SK-MEL-5 (cell line): Measurements from ENCODE around the gene TRAPPC1. TPM values are rescaled to one million over a fixed set of nuclear protein-coding genes. Genes with fewer than 3 reads are reported as not detected.

Source experiments
- DNase-seq: peaks from one replicate; pipeline ENCODE4 v3.0.0-alpha.2; 2016; ENCODE audit warnings: low read depth, low spot score
- in situ Hi-C: cut with HindIII; loops from 2 replicates; pipeline ENCODE4 v1.10.0; 2016; ENCODE audit warnings: low sequenced_read_pairs, high pct_unique_total_duplicates, low pct_unique_long_range_greater_than_20kb
- total RNA-seq: library from RNA; depleted of rRNA; stranded (reverse); fragments of >200 nt; shearing (Covaris generic); gene quantifications from 2 replicates; pipeline ENCODE4 v1.2.3, GENCODE V29; 2014

TRAPPC1 gene
- total RNA-seq, 1 experiment from 2014 or later = 22.1 TPM

DNA sequence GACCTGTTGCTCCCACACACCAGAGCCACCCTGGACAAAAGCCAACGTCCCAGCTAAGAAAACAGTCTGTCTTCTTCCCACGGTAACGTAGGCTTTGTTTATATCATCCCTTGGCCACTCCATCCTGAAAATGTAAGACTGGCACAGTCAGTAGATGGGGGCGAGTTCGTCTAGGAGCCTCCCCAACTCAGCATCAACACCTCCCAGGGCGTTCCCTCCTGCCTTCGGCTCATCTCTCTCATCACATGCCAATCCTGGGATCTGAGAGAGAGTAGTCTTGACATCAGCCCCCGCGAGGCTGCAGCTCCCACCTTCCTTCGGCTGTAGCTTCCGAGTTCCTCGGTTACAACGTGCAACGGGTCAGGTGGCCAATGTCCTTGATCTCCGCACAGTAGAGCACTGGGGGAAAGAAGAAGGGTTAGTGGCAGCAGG, 16.6 kb downstream of the TRAPPC1 start:
- in situ Hi-C loops = no loop called here
- DNase-seq = no peak

DNA sequence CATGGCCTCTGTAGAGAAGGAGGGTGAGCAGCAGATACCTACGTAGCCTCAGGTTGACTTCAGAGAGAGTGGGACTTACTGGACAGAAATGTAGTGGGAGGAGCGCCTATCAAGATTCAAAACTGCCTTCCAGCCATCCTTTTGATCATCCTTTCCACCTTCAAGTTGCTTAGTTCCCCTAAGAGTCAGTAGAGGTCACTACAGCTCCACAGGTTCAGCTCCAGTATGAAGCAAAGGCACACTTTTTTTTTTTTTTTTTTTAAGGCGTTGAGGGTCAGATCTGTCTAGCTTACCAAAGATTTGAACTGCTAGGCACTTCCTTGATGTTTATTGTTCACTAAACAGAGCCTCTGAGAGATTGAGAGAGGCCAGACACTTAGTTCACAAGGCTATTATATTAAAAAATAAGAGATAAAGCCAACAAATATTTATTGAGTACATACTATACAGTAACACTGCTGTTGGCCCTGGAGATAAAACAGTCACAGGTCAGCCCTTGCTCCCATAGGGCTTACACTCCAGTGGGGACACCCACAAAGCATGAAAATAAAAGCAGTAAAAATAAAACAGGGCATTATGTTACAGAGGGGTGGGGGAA, 18.7 kb downstream of the TRAPPC1 start:
- peak; percentile 93 for DNase-seq
- in situ Hi-C loops = no loop called here

DNA sequence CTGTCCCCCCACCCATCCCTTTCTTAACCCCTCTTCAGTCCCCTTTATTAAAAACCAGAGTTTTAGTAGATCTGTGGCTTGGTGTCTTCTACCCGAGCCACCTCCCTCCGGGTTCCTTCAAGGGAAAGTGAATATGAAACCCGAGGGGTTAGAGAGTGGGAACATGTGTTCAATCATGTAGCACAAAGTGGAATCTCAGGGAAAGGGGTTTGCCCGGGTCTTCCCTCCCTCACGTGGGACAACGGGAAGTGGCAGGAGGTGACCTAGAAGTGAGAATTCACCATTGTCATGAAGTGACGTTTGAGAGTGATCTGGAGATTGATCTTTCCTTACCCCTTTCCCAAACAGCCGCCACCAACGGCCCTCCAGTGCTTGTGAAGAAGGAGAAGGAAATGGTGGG, 20.6 kb downstream of the TRAPPC1 start:
- in situ Hi-C loops = no loop called here
- no peak for DNase-seq

DNA sequence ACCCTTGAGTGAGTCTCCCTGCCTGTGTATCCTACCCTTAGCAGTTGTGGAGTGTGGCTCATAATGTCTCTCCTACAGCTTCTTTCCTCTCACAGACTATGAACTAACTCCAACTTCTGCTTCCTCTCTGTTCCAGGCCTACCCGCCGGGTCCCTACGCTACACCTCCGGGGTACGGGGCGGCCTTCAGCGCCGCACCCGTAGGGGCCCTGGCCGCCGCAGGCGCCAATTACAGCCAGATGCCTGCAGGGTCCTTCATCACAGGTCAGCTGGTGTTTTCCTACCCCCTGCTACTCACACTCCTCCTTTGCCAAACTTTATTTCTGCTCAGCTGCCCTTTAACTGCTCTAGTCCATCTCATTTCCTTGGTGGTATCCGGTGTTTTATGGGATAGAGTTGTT, 21.0 kb downstream of the TRAPPC1 start:
- in situ Hi-C loops = no loop called here

DNA sequence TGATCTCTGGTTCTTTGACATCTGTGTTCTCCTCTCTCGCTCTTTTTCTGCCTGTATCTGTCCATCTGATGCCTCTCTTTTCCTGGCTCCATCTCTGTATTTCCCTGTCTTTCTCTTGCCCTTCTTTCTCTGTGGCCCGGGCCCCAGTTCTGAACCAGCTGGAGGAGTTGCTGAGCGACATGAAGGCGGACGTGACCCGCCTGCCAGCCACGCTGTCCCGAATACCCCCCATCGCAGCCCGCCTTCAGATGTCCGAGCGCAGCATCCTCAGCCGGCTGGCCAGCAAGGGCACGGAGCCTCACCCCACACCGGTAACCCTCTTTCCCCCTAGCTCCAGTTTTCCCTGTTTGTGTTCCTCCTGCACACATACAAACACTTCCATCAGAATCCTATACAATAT, 21.5 kb downstream of the TRAPPC1 start:
- DNase-seq = no peak
- in situ Hi-C loops = no loop called here

More for the DNA sequence above, 21.0 kb downstream of the TRAPPC1 start:
- no peak for DNase-seq

DNA sequence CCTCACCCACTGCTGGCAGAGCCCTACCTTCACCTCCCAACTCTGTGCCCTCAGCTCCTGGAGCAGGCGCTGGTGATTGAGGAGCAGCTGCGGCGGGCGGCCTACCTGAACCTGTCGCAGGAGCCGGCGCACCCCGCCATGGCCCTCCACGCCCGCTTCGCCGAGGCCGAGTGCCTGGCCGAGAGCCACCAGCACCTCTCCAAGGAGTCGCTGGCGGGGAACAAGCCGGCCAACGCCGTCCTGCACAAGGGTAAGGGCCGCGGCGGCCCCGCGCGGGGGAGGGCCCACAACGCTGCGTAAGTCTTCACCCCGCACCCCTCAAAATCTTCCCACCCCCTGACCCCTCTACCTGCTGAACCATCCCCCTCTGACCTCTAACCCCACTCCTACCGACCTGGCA, 22.7 kb downstream of the TRAPPC1 start:
- DNase-seq = no peak
- in situ Hi-C loops = no loop called here

DNA sequence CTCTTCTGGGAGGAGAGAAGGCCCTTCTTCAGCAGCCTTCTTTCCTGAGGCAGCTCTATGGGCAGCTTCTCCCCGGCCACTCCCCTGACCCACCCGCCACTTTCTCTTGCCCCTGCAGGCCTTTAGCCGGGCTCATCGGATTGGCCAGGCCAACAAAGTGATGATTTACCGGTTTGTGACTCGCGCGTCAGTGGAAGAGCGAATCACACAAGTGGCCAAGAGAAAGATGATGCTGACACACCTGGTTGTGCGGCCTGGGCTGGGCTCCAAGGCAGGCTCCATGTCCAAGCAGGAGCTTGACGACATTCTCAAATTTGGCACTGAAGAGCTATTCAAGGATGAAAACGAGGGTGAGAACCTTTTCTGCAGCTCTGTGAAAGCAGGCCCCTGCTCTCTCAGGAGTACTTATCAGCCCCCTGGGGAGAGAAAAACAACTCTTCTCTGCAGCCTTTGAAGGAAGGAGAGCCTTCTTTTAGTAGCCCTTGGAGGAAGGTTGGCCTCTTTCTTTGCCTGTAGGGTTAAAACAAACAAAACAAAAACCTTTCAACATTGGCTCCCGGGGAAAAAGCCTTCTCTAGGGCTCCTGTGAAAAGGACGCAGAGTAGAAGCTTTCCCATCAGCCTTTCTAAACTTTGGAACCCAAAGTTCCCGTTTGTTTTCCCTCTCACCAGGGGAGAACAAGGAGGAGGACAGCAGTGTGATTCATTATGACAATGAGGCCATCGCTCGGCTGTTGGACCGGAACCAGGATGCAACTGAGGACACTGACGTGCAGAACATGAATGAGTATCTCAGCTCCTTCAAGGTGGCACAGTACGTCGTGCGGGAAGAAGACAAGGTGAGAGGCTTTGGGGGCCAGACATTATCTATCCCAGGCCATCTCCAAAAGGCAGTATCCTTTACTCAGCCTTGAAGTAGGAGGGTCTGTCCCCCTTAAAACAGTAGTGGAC, 28.3 kb downstream of the TRAPPC1 start:
- in situ Hi-C loops = no loop called here
- DNase-seq = no peak

DNA sequence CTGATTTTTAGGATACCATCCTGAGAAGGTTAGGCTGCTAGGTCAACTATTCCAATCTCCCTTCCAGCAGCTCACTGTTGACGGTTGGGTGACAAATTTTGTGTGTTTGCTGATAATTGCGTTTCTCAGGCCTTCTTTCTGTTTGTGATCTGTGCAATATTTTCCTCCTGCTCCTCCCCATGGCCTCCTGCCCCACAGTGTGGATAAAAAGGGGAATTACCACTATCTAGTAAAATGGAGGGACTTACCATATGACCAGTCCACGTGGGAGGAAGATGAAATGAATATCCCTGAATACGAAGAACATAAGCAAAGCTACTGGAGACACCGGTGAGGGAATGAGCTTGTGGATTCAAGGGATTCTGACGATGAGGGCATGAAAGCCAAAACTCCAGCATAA, 34.0 kb downstream of the TRAPPC1 start:
- peak; percentile 85 for DNase-seq
- in situ Hi-C loops = no loop called here

DNA sequence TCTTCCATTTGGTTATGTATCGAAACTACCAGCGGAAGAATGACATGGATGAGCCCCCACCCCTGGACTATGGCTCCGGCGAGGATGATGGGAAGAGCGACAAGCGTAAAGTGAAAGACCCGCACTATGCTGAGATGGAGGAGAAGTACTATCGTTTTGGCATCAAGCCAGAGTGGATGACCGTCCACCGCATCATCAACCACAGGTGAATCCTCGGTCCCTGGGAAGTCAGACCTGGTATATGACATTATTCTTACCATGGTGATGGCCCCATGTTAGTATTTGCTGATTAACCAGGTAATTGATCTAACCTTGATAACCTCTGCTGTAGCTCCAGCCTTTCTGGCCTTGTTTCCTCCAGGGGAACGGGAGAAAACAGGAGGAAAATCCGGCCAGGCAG, 34.7 kb downstream of the TRAPPC1 start:
- in situ Hi-C loops = no loop called here

DNA sequence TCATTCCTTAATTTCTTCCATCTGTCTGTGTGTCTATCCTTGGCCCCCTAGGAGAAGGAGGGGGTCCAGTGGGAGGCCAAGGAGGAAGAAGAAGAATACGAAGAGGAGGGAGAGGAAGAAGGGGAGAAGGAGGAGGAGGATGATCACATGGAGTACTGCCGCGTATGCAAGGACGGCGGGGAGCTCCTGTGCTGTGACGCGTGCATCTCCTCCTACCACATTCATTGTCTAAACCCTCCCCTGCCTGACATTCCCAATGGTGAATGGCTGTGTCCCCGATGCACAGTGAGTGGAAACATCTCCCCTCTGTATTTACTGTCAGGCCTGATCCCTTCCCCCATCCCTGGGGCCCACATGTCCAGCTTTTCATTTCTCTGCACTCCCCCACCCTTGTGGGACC, 36.9 kb downstream of the TRAPPC1 start:
- no peak for DNase-seq
- in situ Hi-C loops = no loop called here

More for the DNA sequence above, 34.7 kb downstream of the TRAPPC1 start:
- no peak for DNase-seq

DNA sequence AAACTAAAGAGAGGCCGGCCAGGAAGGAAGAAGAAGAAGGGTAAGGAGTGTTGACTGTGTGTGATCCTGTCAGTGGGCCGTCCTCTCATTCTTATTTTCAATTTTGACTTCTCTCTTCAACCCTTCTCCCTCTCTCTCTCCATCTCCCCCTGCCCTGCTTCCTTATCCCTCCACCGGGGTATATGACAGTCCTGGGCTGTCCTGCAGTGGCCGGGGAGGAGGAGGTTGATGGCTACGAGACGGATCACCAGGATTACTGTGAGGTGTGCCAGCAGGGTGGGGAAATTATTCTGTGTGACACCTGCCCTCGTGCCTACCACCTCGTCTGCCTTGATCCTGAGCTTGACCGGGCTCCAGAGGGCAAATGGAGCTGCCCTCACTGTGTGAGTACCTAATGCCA, 37.5 kb downstream of the TRAPPC1 start:
- in situ Hi-C loops = no loop called here
- no peak for DNase-seq

DNA sequence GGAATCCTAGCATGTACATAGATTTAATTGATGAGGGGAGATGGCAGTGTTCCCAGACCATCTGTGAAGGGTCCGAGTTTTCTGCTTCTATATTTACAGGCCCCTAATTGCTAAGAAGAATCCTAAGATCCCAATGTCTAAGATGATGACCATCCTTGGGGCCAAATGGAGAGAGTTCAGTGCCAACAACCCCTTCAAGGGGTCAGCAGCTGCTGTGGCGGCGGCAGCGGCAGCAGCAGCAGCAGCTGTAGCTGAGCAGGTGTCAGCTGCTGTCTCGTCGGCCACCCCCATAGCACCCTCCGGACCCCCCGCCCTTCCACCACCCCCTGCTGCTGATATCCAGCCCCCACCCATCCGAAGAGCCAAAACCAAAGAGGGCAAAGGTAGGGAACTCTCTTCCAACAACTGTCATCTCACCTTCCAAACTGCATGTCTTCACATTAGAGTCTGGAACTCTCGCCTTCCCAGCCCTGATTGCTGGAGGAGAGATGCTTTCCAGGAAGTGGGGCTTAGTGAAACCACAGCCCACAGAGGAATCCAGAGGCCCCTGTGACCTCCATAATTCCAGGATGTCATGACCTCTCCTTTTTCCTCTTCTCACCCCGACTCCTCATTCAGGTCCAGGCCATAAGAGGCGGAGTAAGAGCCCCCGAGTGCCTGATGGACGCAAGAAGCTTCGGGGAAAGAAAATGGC, 38.4 kb downstream of the TRAPPC1 start:
- no peak for DNase-seq
- in situ Hi-C loops = no loop called here

DNA sequence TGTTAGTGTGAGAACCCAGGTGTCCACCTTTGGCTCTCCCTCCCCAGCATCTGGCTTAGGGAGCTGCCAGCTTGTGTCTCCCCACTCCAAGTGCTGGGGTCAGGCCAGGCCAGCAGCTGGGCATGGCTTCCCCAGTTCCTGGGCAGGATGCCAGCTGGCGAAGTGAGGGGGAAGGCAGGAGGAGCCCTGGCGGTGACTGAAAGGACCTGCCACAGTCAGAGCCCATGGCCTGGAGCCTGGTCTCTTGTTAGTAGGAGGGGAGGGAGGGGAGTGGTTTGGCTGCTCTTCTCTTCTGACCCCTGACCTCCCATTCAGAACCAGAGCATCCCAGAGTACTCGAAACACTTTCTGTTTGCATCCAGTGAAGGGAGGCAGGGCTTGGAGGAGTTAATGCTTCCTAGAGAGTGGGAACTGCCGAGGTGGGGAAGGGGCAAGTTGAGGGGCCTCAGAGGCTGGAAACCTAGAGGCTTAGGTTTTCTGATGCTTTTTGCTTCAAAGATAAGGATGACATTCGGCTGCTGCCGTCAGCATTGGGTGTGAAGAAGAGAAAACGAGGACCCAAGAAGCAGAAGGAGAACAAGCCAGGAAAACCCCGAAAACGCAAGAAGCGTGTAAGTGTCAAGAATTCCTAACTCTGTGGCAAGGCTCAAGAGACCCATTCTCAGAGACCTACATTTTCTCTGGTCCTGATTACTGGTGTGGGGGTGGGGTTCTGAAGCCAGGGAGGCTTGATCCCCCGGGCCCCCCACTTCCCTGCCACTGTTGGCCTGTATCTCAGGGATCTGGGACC, 42.4 kb downstream of the TRAPPC1 start:
- DNase-seq = peak; percentile 84
- in situ Hi-C loops = no loop called here

DNA sequence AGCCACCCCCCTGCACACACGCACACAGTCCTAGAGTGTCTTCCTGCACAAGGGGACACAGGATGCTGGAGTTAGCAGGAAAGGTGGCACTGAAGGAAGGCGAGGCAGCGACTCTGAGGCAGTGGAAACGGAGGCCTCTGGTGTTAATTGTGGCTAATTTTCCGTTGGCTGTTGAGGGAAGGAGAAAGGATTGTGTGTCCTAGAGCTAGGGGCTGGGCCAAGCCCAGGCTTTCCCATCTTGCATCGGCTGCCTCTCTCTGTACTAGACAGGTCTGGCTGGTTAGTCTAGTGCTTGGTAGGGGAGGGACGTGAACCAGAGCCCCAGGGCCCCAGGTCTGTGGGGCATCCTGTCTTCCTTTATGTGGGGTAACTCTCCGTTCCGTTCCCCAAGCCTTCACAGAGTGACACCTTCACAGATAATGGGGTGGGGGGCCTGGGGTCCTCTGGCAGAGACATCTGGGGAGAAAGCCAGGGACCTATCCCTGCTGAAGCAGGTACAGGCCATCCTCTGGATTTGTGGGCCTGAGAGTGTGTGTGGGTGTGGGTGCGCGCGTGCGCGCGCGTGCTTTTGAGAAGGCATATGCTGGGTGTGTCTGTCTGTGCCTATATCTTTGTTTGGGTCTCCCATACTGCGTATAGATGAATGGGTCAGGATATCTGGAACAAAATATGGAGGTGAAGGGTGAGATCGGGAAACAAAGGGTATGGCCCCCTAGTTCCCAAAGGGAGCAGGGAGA, 43.4 kb downstream of the TRAPPC1 start, which contains the start of gene CHD3:
Gene CHD3 (plus strand): TSS at position 606 of the 737 bp plus-strand sequence. CDS start 212 bp downstream, outside the sequence.
- DNase-seq = peak; percentile 26
- in situ Hi-C loops = no loop called here

DNA sequence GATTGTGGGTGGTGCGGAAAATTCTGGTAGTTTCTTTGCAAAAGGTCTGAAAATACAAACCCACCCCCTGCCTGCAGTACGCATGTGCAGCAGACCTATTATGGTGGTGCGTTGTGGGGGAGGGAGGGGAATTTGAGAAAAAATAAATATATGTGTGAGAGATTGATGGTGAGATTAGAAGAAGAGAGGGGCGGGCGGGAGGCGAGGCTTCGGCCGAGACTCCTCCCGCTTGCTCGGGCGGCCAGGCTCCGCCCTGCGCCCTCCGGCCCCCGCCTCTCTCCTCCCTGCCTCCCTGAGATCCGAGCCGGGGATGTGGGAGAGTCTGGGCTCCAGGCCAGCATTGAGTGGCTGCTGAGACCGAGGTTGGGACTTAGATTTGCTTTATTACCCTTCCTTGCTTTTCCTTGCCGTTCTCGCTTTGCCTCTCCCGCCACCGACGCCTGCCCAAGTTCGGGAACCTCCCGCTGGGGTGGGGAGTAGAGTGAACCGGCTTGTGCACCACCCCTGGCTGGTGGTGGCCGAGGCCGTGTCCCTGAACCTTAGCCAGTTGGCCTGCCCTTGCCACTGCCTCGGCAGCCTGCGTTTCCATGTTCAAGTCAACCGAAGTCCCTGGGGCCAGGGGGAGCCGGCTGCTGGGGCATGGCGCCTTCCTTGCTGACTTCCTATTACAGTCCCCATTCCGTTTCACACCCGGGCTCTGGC, 44.1 kb downstream of the TRAPPC1 start:
- DNase-seq = peak; percentile 95
- in situ Hi-C loops = no loop called here

DNA sequence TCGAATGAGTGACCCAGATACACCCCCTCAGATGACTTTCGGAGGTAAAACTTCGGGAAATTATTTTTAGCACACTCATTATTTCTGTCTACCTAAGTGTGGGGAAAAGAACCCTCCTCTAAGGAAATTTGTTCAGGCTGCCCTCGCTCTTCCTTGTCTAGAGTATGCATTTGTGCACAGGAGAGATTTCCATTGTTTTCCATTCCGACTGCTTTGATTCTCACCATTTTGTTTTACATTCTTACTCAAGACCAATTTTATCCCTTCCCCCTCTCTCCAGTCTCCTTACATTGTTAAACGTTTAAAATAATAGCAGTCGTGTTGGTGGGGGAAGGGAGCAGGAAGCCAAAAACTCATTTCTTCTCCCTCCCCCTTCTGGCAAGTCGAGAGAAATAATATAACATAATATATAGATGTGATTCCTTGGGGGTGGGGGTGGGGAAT, 44.7 kb downstream of the TRAPPC1 start:
- no peak for DNase-seq
- in situ Hi-C loops = no loop called here
